ENCODE data around the gene ATP8A2. TPM values are rescaled to one million over a fixed set of nuclear protein-coding genes. Genes with fewer than 3 reads are reported as not detected.

The ATP8A2 gene
- total RNA-seq, 4 donors from 2014 or later = 0.13 to 0.29 (median 0.24) TPM

- H3K27me3 ChIP-seq = no peaks in the 10 kb centered on the region
- H3K9me3 ChIP-seq = no peaks in the 10 kb centered on the region
- H3K36me3 ChIP-seq = no peaks in the 10 kb centered on the region
- no peak overlapping the region for H3K27ac ChIP-seq
- no peak for TF ChIP-seq CTCF (IDR thresholded peaks at IDR 0.05)
- no peak for TF ChIP-seq POLR2A (IDR thresholded peaks at IDR 0.05)
- peak in 1 of 2 donors; percentile 10 for DNase-seq
- 68 to 70% methylated on average over 6 of the region's 6 CpGs for WGBS, 2 donors
- H3K4me3 ChIP-seq (replicated peaks in 1 of 3) = no peak overlapping the region
- intact Hi-C loops (cut with DNase I) = no loop called here
- peaks cover 0 to 3% of the 10 kb centered on the region in 2 donors for H3K4me1 ChIP-seq
These were observed 503.1 kb downstream of the ATP8A2 start for GRCh38 chr13:25874907-25875306.

GRCh38 chr13:25876247-25876646 lies 504.5 kb downstream of the ATP8A2 start:
- no peak for DNase-seq
- H3K27me3 ChIP-seq = no peaks in the 10 kb centered on the region
- intact Hi-C loops (cut with DNase I) = no loop called here
- H3K27ac ChIP-seq = no peak overlapping the region
- H3K4me1 ChIP-seq = peaks cover 0 to 3% of the 10 kb centered on the region in 2 donors
- no peak for TF ChIP-seq POLR2A (IDR thresholded peaks at IDR 0.05)
- no peak for TF ChIP-seq CTCF (IDR thresholded peaks at IDR 0.05)
- 87 to 88% methylated on average over 6 of the region's 6 CpGs for WGBS, 2 donors
- H3K9me3 ChIP-seq = no peaks in the 10 kb centered on the region
- no peaks in the 10 kb centered on the region for H3K36me3 ChIP-seq
- no peak overlapping the region for H3K4me3 ChIP-seq (replicated peaks in 1 of 3)

- H3K27me3 ChIP-seq = no peaks in the 10 kb centered on the region
- H3K9me3 ChIP-seq = no peaks in the 10 kb centered on the region
- no peak overlapping the region for H3K4me3 ChIP-seq (replicated peaks in 1 of 3)
- 91 to 97% methylated on average over 5 of the region's 5 CpGs for WGBS, 2 donors
- DNase-seq = no peak
- H3K36me3 ChIP-seq = no peaks in the 10 kb centered on the region
- H3K4me1 ChIP-seq = peaks cover 0 to 7% of the 10 kb centered on the region in 2 donors
- no peak for TF ChIP-seq POLR2A (IDR thresholded peaks at IDR 0.05)
- TF ChIP-seq CTCF (IDR thresholded peaks at IDR 0.05) = no peak
- no peak overlapping the region for H3K27ac ChIP-seq
- intact Hi-C loops (cut with DNase I) = no loop called here
These were observed 507.7 kb downstream of the ATP8A2 start for GRCh38 chr13:25879466-25879865.

GRCh38 chr13:25881136-25881926 lies 509.6 kb downstream of the ATP8A2 start:
- WGBS, 2 donors = 85 to 88% methylated on average over 3 of the region's 3 CpGs
- TF ChIP-seq CTCF (IDR thresholded peaks at IDR 0.05) = no peak
- no peak for TF ChIP-seq POLR2A (IDR thresholded peaks at IDR 0.05)
- no peak overlapping the region for H3K27ac ChIP-seq

GRCh38 chr13:25881971-25882451 lies 510.2 kb downstream of the ATP8A2 start:
- Histone ChIP-seq H3K36me3 (no peaks in the 10 kb centered on the region), H3K4me1 (peaks cover 0 to 7% of the 10 kb centered on the region in 2 donors), H3K9me3 (no peaks in the 10 kb centered on the region), H3K27me3 (no peaks in the 10 kb centered on the region), H3K27ac (no peak overlapping the region), H3K4me3 (replicated peaks in 1 of 3) (no peak overlapping the region)
- intact Hi-C loops (cut with DNase I) = no loop called here
- peak; percentile 11 to 20 for DNase-seq
- WGBS, 2 donors = 20 to 27% methylated on average over 12 of the region's 12 CpGs
- TF ChIP-seq POLR2A (IDR thresholded peaks at IDR 0.05) = no peak
- TF ChIP-seq CTCF (IDR thresholded peaks at IDR 0.05) = no peak

More at GRCh38 chr13:25881136-25881926, 509.6 kb downstream of the ATP8A2 start:
- Histone ChIP-seq H3K9me3 (no peaks in the 10 kb centered on the region), H3K4me3 (replicated peaks in 1 of 3) (no peak overlapping the region), H3K36me3 (no peaks in the 10 kb centered on the region), H3K27me3 (no peaks in the 10 kb centered on the region), H3K4me1 (peaks cover 0 to 7% of the 10 kb centered on the region in 2 donors)
- intact Hi-C loops (cut with DNase I) = no loop called here
- DNase-seq = no peak
